Subcutaneous abdominal adipose tissue (tissue), 5 donors: ENCODE results near the gene CYRIA.

Experiments
- H3K27ac ChIP-seq: one replicate; pipeline ENCODE4 v1.7.0; 2013; ENCODE audit warnings: low read depth, mild to moderate bottlenecking, inconsistent platforms, low read length, moderate library complexity
- H3K27me3 ChIP-seq, 5 donors: one replicate each; pipeline ENCODE4 v1.7.0; 2013; ENCODE audit warnings: low read length in 5 of 5, inconsistent platforms in 1 of 5; ENCODE audit not compliant: control insufficient read depth in 5 of 5, insufficient read depth in 4 of 5
- H3K36me3 ChIP-seq, 5 donors: one replicate each; pipeline ENCODE4 v1.7.0; 2013; ENCODE audit warnings: low read length in 5 of 5; ENCODE audit not compliant: control insufficient read depth in 5 of 5, insufficient read depth in 5 of 5
- H3K4me1 ChIP-seq, 5 donors: one replicate each; pipeline ENCODE4 v1.7.0; 2013; ENCODE audit warnings: low read length in 5 of 5, mild to moderate bottlenecking in 3 of 5, moderate library complexity in 1 of 5; ENCODE audit not compliant: control insufficient read depth in 5 of 5, insufficient read depth in 5 of 5
- H3K4me3 ChIP-seq, 5 donors: one replicate each; pipeline ENCODE4 v1.7.0; 2013; ENCODE audit warnings: low read length in 5 of 5, low read depth in 1 of 5
- H3K9ac ChIP-seq, 5 donors: one replicate each; pipeline ENCODE4 v1.7.0; 2013; ENCODE audit warnings: low read length in 5 of 5, mild to moderate bottlenecking in 4 of 5, moderate library complexity in 3 of 5
- H3K9me3 ChIP-seq, 5 donors: one replicate each; pipeline ENCODE4 v1.7.0; 2013; ENCODE audit warnings: low read length in 5 of 5; ENCODE audit not compliant: control insufficient read depth in 5 of 5
- donor health status: healthy.
- donor health status: healthy.
- donor health status: healthy.
- donor health status: healthy.
- donor health status: healthy.

CYRIA gene

DNA sequence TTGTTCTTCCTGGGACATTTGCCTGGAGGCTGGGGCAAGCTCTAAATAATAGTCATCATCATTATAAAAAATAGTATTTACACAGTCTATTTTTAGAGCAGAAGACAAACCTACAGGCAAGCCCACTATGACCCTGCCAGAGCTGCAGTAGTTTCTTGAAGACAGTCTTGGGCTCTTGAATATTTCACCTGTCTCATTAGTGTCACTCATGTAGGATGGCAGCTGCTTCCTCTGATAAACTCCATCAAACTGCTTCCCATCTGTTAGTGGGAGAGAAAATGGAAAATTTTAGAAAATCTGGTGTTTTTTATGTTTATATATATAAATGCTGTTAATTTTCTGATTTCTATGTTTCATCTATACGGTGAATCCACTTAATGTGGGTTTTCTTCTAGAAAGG is 8.5 kb upstream of the CYRIA start:
- Histone ChIP-seq H3K9ac (no peak overlapping the region), H3K27me3 (no peaks in the 10 kb centered on the region), H3K27ac (no peak overlapping the region), H3K9me3 (peaks cover 0 to 7% (median 0%) of the 10 kb centered on the region in 5 donors), H3K36me3 (no peaks in the 10 kb centered on the region), H3K4me3 (no peak overlapping the region), H3K4me1 (peaks cover 0 to 8% (median 5%) of the 10 kb centered on the region in 5 donors)

DNA sequence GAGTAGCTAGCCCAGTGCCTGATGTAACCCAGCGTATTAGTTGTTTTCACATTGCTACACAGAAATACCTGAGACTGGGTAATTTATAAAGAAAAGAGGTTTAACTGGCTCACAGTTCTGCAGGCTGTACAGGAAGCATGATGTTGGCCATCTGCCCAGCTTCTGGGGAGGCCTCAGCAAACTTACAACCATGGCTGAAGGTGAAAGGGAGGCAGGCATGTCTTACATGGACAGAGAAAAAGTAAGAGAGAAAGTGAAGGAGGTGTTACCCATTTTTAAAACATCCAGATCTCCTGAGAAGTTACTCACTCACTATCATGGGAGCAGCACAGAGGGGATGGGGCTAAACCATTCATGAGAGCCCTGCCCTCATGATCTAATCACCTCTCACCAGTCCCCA is 6.1 kb upstream of the CYRIA start:
- H3K36me3 ChIP-seq: no peaks in the 10 kb centered on the region
- no peaks in the 10 kb centered on the region for H3K9me3 ChIP-seq
- no peak overlapping the region for H3K27ac ChIP-seq
- peaks cover 0 to 10% (median 5%) of the 10 kb centered on the region in 5 donors for H3K4me1 ChIP-seq
- H3K27me3 ChIP-seq: no peaks in the 10 kb centered on the region
- no peak overlapping the region for H3K9ac ChIP-seq
- no peak overlapping the region for H3K4me3 ChIP-seq

DNA sequence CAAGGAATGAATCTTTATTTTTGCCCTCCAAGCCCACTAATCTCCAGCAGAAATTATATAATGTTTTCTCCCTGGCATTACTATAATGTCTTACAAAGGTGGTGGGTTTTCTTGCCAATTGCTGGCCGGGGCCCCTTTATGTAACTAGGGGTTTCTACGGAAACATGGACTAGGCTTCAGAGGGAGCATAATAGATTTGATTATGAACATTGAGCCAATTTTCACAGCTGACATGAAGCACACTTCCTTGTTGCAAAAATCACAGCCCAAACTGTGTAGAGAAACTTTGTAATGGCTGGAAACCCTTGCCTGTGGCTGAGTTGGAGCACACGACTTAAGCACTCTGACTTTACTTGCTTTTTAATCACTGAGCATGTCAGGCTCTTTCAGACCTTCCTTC is 3.8 kb upstream of the CYRIA start:
- peaks cover 3 to 30% (median 25%) of the 10 kb centered on the region in 5 donors for H3K4me1 ChIP-seq
- H3K27ac ChIP-seq: no peak overlapping the region
- no peaks in the 10 kb centered on the region for H3K27me3 ChIP-seq
- H3K9me3 ChIP-seq: no peaks in the 10 kb centered on the region
- H3K36me3 ChIP-seq: no peaks in the 10 kb centered on the region
- H3K4me3 ChIP-seq: no peak overlapping the region
- H3K9ac ChIP-seq: no peak overlapping the region

DNA sequence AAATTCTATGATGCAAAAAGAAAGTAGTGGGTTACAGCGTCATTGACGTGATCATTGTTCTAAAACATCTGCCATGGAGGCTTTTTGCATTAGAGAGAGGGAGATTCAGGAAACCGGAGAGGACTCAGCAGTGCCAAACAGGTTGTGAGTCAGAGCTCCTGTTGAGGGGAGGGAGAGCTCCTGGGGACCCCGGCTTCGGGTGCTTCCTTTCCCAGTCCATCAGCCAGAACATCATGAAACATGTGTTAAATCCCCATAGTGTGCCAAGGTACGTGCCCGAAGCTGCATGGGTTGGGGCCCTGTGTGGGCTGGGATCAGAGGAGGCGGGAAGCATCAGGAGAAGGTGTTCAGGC is 791 bp upstream of the CYRIA start:
- H3K4me3 ChIP-seq: peak overlapping the region; percentile 70 to 79 (median 74)

DNA sequence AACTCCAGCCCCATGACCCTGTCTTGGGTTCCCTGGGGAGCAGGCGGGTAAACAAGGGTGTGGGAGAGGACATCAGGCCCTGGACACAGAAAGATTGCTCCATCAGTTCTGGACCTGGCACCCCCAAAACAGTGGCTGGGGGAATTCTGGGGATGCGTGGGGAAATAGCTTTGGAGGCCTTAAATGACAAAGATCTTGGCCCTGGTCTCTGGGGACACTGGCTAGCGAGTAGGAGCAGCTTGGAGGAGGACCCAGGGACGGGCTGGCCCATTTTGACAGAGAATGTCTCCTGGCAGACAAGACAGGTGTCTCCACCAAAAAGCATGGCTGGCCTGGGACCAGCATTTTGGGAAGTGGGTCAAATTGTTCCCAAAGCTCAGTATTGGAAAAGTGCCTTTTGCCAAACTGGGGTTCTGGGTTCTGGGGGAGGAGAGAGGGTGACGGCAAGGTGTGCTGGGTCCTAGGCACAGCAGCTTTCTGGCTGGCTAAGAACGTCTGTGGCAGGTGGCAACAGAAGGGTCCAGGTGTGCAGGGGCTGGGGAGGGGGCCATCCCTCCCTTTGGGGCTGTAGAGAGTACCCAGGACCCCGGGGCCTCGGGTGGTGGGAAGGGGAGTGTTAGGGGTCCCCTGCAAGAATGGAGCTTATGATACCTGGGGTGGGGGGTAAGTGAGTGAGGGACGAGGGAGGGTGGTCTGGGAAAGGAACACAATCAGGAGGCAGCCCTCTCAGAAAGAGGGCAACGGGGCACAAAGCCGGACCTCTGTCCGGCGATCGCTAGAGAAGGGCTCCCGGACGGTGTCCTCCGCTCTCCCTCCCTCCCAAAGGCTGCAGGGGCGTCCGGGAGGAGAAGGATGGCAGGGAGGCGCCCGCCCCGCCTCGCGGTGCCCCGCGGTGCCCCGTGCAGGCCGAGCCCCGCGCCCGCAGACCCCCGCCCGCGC is 556 bp downstream of the CYRIA start:
- H3K36me3 ChIP-seq: no peaks in the 10 kb centered on the region
- no peaks in the 10 kb centered on the region for H3K27me3 ChIP-seq
- H3K4me1 ChIP-seq: peaks cover 12 to 64% (median 52%) of the 10 kb centered on the region in 5 donors
- H3K27ac ChIP-seq: peak overlapping the region; percentile 91
- peak overlapping the region; percentile 62 to 85 (median 77) for H3K9ac ChIP-seq
- no peaks in the 10 kb centered on the region for H3K9me3 ChIP-seq
- peak overlapping the region; percentile 83 to 93 (median 88) for H3K4me3 ChIP-seq

More for the DNA sequence above, 791 bp upstream of the CYRIA start:
- Histone ChIP-seq H3K36me3 (no peaks in the 10 kb centered on the region), H3K27ac (peak overlapping the region; percentile 78), H3K27me3 (no peaks in the 10 kb centered on the region), H3K9me3 (no peaks in the 10 kb centered on the region), H3K4me1 (peaks cover 12 to 57% (median 49%) of the 10 kb centered on the region in 5 donors), H3K9ac (peak overlapping the region in 1 of 5 donors; percentile 52)

DNA sequence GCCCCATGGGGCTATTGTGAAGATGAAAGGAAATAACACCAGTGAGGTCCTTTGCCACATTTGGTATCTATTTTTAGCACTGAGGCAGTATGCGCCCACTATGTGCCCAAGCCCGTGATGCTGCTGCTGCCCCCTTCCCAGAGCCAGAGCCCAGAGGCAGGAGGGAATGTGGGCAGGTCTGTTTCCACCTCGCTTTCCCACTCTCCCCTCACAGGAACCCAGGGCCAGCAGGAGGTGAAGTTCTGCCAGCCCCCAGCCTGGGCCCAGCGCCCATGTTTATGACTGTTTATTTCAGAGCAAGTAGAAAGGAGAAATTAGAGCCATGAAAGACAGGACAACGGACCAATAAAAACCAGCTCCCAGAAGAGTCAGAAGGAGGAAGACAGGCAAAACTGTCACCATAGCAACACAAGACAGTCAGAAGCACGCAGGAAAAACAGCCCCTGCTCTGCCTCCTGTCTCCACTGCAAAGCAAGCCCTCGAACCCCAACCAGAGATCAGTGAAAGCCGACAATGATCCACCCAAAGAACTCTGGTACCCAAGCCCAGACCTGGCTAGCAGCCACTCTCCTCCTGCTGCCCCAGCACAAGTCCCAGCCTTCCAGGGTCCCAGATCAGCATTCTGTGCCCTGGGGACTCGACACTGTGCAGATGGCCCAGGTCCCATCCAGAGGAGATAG is 1.4 kb downstream of the CYRIA start:
- peaks cover 12 to 68% (median 55%) of the 10 kb centered on the region in 5 donors for H3K4me1 ChIP-seq
- no peaks in the 10 kb centered on the region for H3K36me3 ChIP-seq
- H3K9me3 ChIP-seq: no peaks in the 10 kb centered on the region
- H3K27ac ChIP-seq: peak overlapping the region; percentile 91
- H3K27me3 ChIP-seq: no peaks in the 10 kb centered on the region
- peak overlapping the region; percentile 62 to 85 (median 77) for H3K9ac ChIP-seq
- peak overlapping the region; percentile 83 to 93 (median 88) for H3K4me3 ChIP-seq

DNA sequence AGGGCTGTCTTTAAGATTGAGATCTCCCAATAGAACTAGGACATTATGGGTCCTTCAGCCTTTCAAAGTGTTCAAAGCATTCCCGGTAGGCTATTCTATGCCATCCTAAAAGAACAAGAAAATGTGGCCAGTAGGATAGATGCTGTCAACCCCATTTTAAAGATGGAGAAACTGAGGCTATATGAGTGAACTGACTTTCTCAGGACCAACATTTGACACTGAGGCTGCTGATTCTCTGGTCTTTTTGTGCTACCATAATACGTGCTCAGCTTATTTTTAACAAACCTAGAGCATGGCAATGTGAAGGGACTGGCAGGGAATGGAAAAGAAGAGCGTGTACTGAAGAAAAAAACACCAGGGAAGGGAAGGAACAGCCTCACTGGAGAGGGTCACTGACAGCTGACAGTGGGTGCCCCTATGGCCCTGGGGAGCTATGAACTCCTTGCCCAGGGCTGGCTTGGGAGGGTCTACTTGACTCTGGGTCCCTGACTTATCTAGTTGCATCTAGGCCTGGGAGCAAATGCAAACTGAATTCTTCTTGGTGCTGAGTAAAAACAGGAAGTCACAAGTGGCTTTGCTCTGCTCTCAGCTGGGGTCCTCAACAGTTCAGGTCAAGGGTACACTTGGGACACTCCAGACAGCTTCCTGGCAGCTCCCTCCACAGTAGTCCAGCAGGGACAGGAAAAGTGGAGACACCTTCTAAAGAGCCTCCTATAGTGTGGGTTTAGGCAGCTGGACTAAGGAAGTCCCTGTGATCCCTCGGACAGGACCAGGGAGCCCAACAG is 2.3 kb downstream of the CYRIA start:
- Histone ChIP-seq H3K27ac (peak overlapping the region; percentile 91), H3K4me3 (peak overlapping the region; percentile 83 to 93 (median 88)), H3K9ac (no peak overlapping the region), H3K36me3 (no peaks in the 10 kb centered on the region), H3K27me3 (no peaks in the 10 kb centered on the region), H3K9me3 (no peaks in the 10 kb centered on the region), H3K4me1 (peaks cover 12 to 74% (median 57%) of the 10 kb centered on the region in 5 donors)

DNA sequence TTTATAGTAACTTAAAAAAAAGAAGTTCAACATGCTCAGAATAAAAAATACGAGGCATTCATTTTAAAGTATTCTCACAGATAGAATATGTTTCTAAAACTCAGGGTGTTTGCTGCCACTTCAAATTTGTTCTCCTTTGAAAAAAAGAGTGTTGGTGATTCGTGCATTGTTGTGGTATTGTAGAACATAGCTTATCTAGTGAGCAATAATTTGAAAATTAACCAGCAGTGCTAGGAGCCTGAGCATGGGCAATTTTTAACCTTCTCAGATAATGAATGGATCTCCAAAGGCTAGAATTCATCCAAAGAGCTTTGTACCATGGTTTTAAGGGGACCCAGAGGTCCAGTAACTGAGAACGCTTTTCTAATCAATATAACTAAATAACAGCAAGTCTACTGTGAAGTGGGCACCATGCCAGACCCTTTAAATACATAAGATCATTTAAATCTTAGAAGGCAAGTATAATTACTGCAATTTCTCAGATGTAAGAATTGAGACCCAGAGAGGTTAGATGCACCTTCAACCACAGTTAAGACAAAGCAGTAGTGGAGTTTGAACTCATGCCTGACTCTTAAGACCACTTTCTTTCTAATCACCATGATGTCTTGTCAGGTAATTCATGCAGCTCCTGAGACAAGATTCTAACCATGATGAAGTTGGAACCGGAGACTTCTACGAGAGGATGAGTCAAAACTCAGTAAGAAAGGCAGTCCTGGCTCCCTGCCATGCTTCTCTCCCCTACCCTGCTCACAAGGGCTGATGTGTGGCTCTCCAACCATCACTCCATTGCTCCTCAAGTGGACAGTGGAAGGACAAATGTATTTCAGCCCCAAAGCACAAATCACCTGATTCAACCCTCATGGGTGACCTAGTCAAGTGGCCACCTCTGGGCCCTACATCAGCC is 3.4 kb downstream of the CYRIA start:
- H3K36me3 ChIP-seq: no peaks in the 10 kb centered on the region
- H3K27ac ChIP-seq: peak overlapping the region; percentile 14
- H3K9me3 ChIP-seq: no peaks in the 10 kb centered on the region
- H3K4me1 ChIP-seq: peaks cover 12 to 84% (median 66%) of the 10 kb centered on the region in 5 donors
- H3K27me3 ChIP-seq: no peaks in the 10 kb centered on the region
- no peak overlapping the region for H3K9ac ChIP-seq
- no peak overlapping the region for H3K4me3 ChIP-seq

DNA sequence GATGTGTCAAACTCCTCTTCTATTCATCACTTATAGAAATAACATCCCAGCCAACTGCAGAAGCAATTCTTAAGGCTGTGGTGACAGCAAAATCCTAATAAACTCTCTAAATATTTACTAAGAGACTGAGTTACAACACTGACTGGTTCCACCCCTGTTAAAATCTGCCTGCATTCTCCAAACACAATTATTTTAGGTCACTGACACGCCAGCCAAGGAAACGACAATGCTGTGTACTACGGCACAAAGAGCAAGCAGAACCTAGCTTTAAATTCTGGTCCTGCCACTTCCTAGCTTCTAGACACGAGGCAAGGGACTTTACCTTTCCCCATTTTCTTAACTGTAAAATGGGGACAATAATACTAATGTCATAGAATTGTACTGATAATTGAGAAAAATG is 4.1 kb downstream of the CYRIA start:
- Histone ChIP-seq H3K4me1 (peaks cover 17 to 88% (median 70%) of the 10 kb centered on the region in 5 donors), H3K27ac (no peak overlapping the region), H3K9ac (no peak overlapping the region), H3K9me3 (no peaks in the 10 kb centered on the region), H3K4me3 (no peak overlapping the region), H3K36me3 (no peaks in the 10 kb centered on the region), H3K27me3 (no peaks in the 10 kb centered on the region)
